Keratinocyte (primary cell): Measurements from ENCODE around the gene CDS2. TPM values are rescaled to one million over a fixed set of nuclear protein-coding genes. Genes with fewer than 3 reads are reported as not detected.

ENCODE experiments used
- DNase-seq: peaks from one replicate; pipeline ENCODE4 v3.0.0-alpha.2; 2011; ENCODE audit warnings: low read depth, missing footprints, low spot score
- FAIRE-seq: peaks from 2 replicates; lab custom pipeline; 2011; peaks lifted over from hg19 to GRCh38; lab: Jason Lieb, UNC
- H2AFZ ChIP-seq: 2 replicates; pipeline ENCODE4 v1.6.0; 2012; ENCODE audit warnings: low read length, control low read depth, inconsistent platforms; ENCODE audit not compliant: control insufficient read depth
- H3K27ac ChIP-seq: 2 replicates; pipeline ENCODE4 v1.5.1; 2011; ENCODE audit warnings: low read length; ENCODE audit not compliant: control insufficient read depth, insufficient read depth
- H3K27me3 ChIP-seq: 3 replicates; pipeline ENCODE4 v1.6.0; 2011; ENCODE audit warnings: low read length; ENCODE audit not compliant: control insufficient read depth, insufficient read depth; ENCODE audit errors: extremely low read depth
- H3K36me3 ChIP-seq, 2 experiments: 2 replicates in 1 of 2; 3 replicates in 1 of 2; pipeline ENCODE4 v1.5.1; 2011; ENCODE audit warnings: low read length in 2 of 2, mild to moderate bottlenecking in 1 of 2; ENCODE audit not compliant: control insufficient read depth in 2 of 2, insufficient read depth in 2 of 2; ENCODE audit errors: extremely low read depth in 1 of 2
- H3K4me1 ChIP-seq: 3 replicates; pipeline ENCODE4 v1.5.1; 2011; ENCODE audit warnings: low read length; ENCODE audit not compliant: control insufficient read depth, insufficient read depth; ENCODE audit errors: extremely low read depth
- H3K4me2 ChIP-seq: 3 replicates; pipeline ENCODE4 v1.6.0; 2011; ENCODE audit warnings: low read depth, low read length; ENCODE audit not compliant: control insufficient read depth, insufficient read depth; ENCODE audit errors: extremely low read depth
- H3K4me3 ChIP-seq, 3 experiments: fragments of 200-600 bp in 1 of 3; sonication (generic) in 1 of 3; 2 replicates in 2 of 3; 3 replicates in 1 of 3; pipeline ENCODE4 v1.5.1; 2011 to 2016; ENCODE audit warnings: low read length in 3 of 3, mild to moderate bottlenecking in 3 of 3, control low read depth in 2 of 3, inconsistent platforms in 1 of 3, low read depth in 1 of 3, mixed read lengths in 1 of 3, mixed run types in 1 of 3, moderate library complexity in 1 of 3; ENCODE audit not compliant: control insufficient read depth in 2 of 3, insufficient read depth in 2 of 3; ENCODE audit errors: extremely low read depth in 1 of 3
- H3K79me2 ChIP-seq: 2 replicates; pipeline ENCODE4 v1.6.0; 2012; ENCODE audit warnings: low read length; ENCODE audit not compliant: control insufficient read depth, insufficient read depth
- H3K9ac ChIP-seq: 3 replicates; pipeline ENCODE4 v1.6.0; 2011; ENCODE audit warnings: low read length; ENCODE audit not compliant: control insufficient read depth, insufficient read depth; ENCODE audit errors: extremely low read depth
- H3K9me1 ChIP-seq: 3 replicates; pipeline ENCODE4 v1.6.0; 2011; ENCODE audit warnings: low read length; ENCODE audit not compliant: control insufficient read depth, insufficient read depth; ENCODE audit errors: extremely low read depth
- H3K9me3 ChIP-seq: 2 replicates; pipeline ENCODE4 v1.5.1; 2012; ENCODE audit warnings: low read depth, low read length; ENCODE audit not compliant: control insufficient read depth
- H4K20me1 ChIP-seq: 3 replicates; pipeline ENCODE4 v1.6.0; 2011; ENCODE audit warnings: low read length; ENCODE audit not compliant: control insufficient read depth, insufficient read depth; ENCODE audit errors: extremely low read depth
- EZH2 ChIP-seq: IDR thresholded peaks from one replicate; pipeline ENCODE4 v1.6.1; 2012; ENCODE audit warnings: inconsistent platforms, mild to moderate bottlenecking, low read length, moderate library complexity
- dilution Hi-C: fragments of 300-500 bp; cut with MboI; formaldehyde crosslinking; loops from one replicate; pipeline ENCODE4 v1.7.0; 2020; ENCODE audit warnings: low sequenced_read_pairs; ENCODE audit not compliant: extremely low pct_ligation_motif_present
- polyA plus RNA-seq, 5 experiments: library from polyadenylated mRNA; depleted of rRNA in 3 of 5; stranded (reverse) in 3 of 5; stranded (forward) in 1 of 5; unstranded in 1 of 5; fragments of >200 nt; gene quantifications; 1 replicate in 1 of 5; 2 replicates in 3 of 5; 3 replicates in 1 of 5; pipeline versions ENCODE4 v1.2.1 to v1.2.3, GENCODE V29; 2011 to 2012; ENCODE audit warnings: missing spikeins in 2 of 5, low read depth in 1 of 5, low replicate concordance in 1 of 5
- TF ChIP-seq, protein P1 (sequence below), 3 experiments: IDR thresholded peaks in 1 of 3; conservative IDR thresholded peaks in 1 of 3; optimal IDR thresholded peaks in 1 of 3; 2 replicates in 2 of 3; 3 replicates in 1 of 3; pipeline versions ENCODE3 to v1.5.1; 2011; ENCODE audit warnings: low read length in 3 of 3, mild to moderate bottlenecking in 3 of 3, moderate library complexity in 2 of 3, control low read depth in 1 of 3, inconsistent platforms in 1 of 3; ENCODE audit not compliant: insufficient read depth in 2 of 3; ENCODE audit errors: extremely low read depth in 1 of 3

CDS2 gene
- polyA plus RNA-seq, 1 donor (not counting 4 experiments of a cell fraction or from before 2014, with no cell fraction given) = 67.1 TPM

DNA sequence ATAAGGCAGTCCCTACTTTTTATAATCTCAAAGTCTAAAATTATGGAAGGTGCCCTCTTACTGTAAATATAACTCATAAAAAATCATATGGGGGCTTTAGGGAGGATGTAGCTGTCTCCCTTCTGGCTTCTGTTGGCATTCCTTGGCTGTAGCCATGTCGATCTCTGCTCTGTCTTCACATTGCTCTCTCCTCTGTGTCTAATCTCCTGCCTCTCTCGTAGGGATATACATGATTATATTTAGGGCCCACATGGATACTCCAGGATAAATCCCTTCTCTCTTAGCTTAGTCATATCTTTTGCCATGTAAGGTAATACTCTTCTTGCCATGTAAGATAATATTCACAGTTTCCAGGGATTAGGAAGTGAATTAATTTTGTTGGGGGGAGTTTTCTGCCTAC is 28.6 kb downstream of the CDS2 start:
- FAIRE-seq = no peak
- Histone ChIP-seq H2AFZ (no peak overlapping the region), H3K9me3 (no peaks in the 10 kb centered on the region), H3K36me3 (no peaks in the 10 kb centered on the region), H3K79me2 (peaks cover 58% of the 10 kb centered on the region), H3K4me2 (no peak overlapping the region), H3K27me3 (no peaks in the 10 kb centered on the region), H3K4me3 (no peak overlapping the region), H3K9me1 (peaks cover 6% of the 10 kb centered on the region), H3K9ac (no peak overlapping the region), H3K27ac (no peak overlapping the region), H3K4me1 (peaks cover 31% of the 10 kb centered on the region), H4K20me1 (no peaks in the 10 kb centered on the region)
- DNase-seq = no peak
- dilution Hi-C loops = no loop called here
- TF ChIP-seq, protein P1, sequence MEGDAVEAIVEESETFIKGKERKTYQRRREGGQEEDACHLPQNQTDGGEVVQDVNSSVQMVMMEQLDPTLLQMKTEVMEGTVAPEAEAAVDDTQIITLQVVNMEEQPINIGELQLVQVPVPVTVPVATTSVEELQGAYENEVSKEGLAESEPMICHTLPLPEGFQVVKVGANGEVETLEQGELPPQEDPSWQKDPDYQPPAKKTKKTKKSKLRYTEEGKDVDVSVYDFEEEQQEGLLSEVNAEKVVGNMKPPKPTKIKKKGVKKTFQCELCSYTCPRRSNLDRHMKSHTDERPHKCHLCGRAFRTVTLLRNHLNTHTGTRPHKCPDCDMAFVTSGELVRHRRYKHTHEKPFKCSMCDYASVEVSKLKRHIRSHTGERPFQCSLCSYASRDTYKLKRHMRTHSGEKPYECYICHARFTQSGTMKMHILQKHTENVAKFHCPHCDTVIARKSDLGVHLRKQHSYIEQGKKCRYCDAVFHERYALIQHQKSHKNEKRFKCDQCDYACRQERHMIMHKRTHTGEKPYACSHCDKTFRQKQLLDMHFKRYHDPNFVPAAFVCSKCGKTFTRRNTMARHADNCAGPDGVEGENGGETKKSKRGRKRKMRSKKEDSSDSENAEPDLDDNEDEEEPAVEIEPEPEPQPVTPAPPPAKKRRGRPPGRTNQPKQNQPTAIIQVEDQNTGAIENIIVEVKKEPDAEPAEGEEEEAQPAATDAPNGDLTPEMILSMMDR (optimal IDR thresholded peaks at IDR 0.05 in 1 of 3, IDR thresholded peaks at IDR 0.05 in 1 of 3, conservative IDR thresholded peaks at IDR 0.05 in 1 of 3; ENCODE audit: extremely low read depth in 1 of 3, insufficient read depth in 2 of 3, low read length in 3 of 3) = no peak
- TF ChIP-seq EZH2 = no peak

DNA sequence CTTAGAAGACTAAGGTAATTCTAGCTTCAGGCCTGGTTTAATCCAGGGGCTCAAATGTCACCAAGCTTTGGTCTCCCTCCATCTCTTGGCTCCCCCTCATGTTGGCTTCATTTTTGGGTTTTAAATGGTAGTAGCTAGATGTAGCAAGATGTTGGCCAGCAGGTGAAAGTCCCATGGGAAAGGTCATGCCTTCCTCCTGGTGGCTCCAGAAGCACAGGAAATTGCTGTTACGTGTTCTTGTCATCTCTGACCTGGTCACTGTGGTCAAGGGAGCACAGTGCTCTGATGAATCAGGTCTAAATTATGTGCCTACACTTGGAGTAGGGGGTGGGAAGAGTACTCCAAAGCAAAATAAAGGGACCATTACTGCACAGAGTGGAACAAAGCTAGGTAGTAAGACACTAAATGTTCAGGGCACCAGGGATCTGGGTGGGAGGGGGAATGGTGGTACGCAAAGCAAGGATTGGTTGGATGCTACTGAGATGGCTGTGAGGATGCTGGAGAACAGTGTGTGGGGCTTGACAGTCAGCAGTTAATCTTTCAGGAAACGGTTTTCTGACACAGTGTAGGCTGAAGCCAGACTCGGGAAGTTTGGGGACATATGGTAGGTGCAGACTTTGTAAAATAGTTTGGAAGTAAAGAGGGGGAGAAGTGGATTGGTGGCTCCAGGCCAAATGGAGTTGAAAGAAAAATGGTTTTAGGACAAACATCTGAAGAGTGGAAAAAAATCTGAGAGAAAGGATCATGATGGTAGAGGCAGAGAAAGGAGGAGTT is 30.1 kb downstream of the CDS2 start:
- Histone ChIP-seq H3K4me2 (no peak overlapping the region), H3K9me1 (peaks cover 2% of the 10 kb centered on the region), H3K4me1 (peaks cover 26% of the 10 kb centered on the region), H3K9ac (no peak overlapping the region), H3K4me3 (no peak overlapping the region), H3K27ac (no peak overlapping the region), H3K36me3 (no peaks in the 10 kb centered on the region), H3K9me3 (no peaks in the 10 kb centered on the region), H4K20me1 (no peaks in the 10 kb centered on the region), H3K27me3 (no peaks in the 10 kb centered on the region), H2AFZ (no peak overlapping the region), H3K79me2 (peaks cover 60% of the 10 kb centered on the region)
- TF ChIP-seq, protein P1 (optimal IDR thresholded peaks at IDR 0.05 in 1 of 3, IDR thresholded peaks at IDR 0.05 in 1 of 3, conservative IDR thresholded peaks at IDR 0.05 in 1 of 3; ENCODE audit: extremely low read depth in 1 of 3, insufficient read depth in 2 of 3, low read length in 3 of 3) = no peak
- TF ChIP-seq EZH2 = no peak
- DNase-seq (no peak), FAIRE-seq (no peak)
- dilution Hi-C loops = no loop called here
